ENCODE results near the gene CEP78.
A peak's percentile ranks its signal among the peaks of the same experiment; 100 is the strongest.

CEP78 gene

GRCh38 chr9:78248635-78249034, 12.8 kb downstream of the CEP78 start:
- Histone ChIP-seq H3K4me1 (ENCODE audit: control insufficient read depth in 1 of 2, insufficient read depth in 1 of 2, low read depth in 1 of 2, low read length in 1 of 2) (peaks cover 0 to 4% of the 10 kb centered on the region in 2 experiments), H3K9me3 (no peaks in the 10 kb centered on the region), H3K27me3 (no peaks in the 10 kb centered on the region), H3K36me3 (peaks cover 33% of the 10 kb centered on the region), H3K27ac (peak overlapping the region; percentile 28), H3K4me3 (ENCODE audit: low read depth in 1 of 2, low read length in 1 of 2) (no peak overlapping the region)
- TF ChIP-seq CTCF (IDR thresholded peaks at IDR 0.05), result no peak

- no peak for TF ChIP-seq CTCF (IDR thresholded peaks at IDR 0.05)
- Histone ChIP-seq H3K27me3 (no peaks in the 10 kb centered on the region), H3K27ac (no peak overlapping the region), H3K9me3 (no peaks in the 10 kb centered on the region), H3K4me3 (ENCODE audit: low read depth in 1 of 2, low read length in 1 of 2) (no peak overlapping the region), H3K36me3 (peaks cover 31% of the 10 kb centered on the region), H3K4me1 (ENCODE audit: control insufficient read depth in 1 of 2, insufficient read depth in 1 of 2, low read depth in 1 of 2, low read length in 1 of 2) (peaks cover 0 to 4% of the 10 kb centered on the region in 2 experiments)
Observed at GRCh38 chr9:78249542-78249941, 13.7 kb downstream of the CEP78 start.

GRCh38 chr9:78252616-78253015, 16.7 kb downstream of the CEP78 start:
- no peak for TF ChIP-seq CTCF (IDR thresholded peaks at IDR 0.05)
- no peaks in the 10 kb centered on the region for H3K9me3 ChIP-seq
- H3K4me1 ChIP-seq (ENCODE audit: control insufficient read depth in 1 of 2, insufficient read depth in 1 of 2, low read depth in 1 of 2, low read length in 1 of 2), result peaks cover 0 to 4% of the 10 kb centered on the region in 2 experiments
- H3K27ac ChIP-seq, result no peak overlapping the region
- peaks cover 29% of the 10 kb centered on the region for H3K36me3 ChIP-seq
- H3K4me3 ChIP-seq (ENCODE audit: low read depth in 1 of 2, low read length in 1 of 2), result no peak overlapping the region
- H3K27me3 ChIP-seq, result no peaks in the 10 kb centered on the region

GRCh38 chr9:78253285-78253684, 17.4 kb downstream of the CEP78 start:
- H3K4me1 ChIP-seq (ENCODE audit: control insufficient read depth in 1 of 2, insufficient read depth in 1 of 2, low read depth in 1 of 2, low read length in 1 of 2), result peaks cover 2 to 4% of the 10 kb centered on the region in 2 experiments
- no peak overlapping the region for H3K27ac ChIP-seq
- TF ChIP-seq CTCF (IDR thresholded peaks at IDR 0.05), result no peak
- H3K9me3 ChIP-seq, result no peaks in the 10 kb centered on the region
- H3K36me3 ChIP-seq, result peaks cover 29% of the 10 kb centered on the region
- no peaks in the 10 kb centered on the region for H3K27me3 ChIP-seq
- no peak overlapping the region for H3K4me3 ChIP-seq (ENCODE audit: low read depth in 1 of 2, low read length in 1 of 2)

- Histone ChIP-seq H3K9me3 (no peaks in the 10 kb centered on the region), H3K36me3 (peaks cover 18% of the 10 kb centered on the region), H3K4me3 (ENCODE audit: low read depth in 1 of 2, low read length in 1 of 2) (no peak overlapping the region), H3K27ac (no peak overlapping the region), H3K4me1 (ENCODE audit: control insufficient read depth in 1 of 2, insufficient read depth in 1 of 2, low read depth in 1 of 2, low read length in 1 of 2) (peaks cover 0 to 6% of the 10 kb centered on the region in 2 experiments), H3K27me3 (no peaks in the 10 kb centered on the region)
- no peak for TF ChIP-seq CTCF (IDR thresholded peaks at IDR 0.05)
Observed at GRCh38 chr9:78261403-78262001, 25.6 kb downstream of the CEP78 start.
